GM19324 (cell line): ENCODE measurements around the gene KSR1.
A peak's percentile ranks its signal among the peaks of the same experiment; 100 is the strongest.
"Not testable (repeated sequence)": the region's sequence is repeated elsewhere in the genome, so short reads cannot be mapped to it uniquely, and the experiment has no call there.

Experiments
- ATAC-seq: cut with Tn5 transposase; IDR thresholded peaks from one replicate; pipeline ENCODE4 v1.9.1; 2021; ENCODE audit warnings: mild to moderate bottlenecking, moderate library complexity; ENCODE audit not compliant: unreplicated experiment, low FRiP score

Gene KSR1

DNA sequence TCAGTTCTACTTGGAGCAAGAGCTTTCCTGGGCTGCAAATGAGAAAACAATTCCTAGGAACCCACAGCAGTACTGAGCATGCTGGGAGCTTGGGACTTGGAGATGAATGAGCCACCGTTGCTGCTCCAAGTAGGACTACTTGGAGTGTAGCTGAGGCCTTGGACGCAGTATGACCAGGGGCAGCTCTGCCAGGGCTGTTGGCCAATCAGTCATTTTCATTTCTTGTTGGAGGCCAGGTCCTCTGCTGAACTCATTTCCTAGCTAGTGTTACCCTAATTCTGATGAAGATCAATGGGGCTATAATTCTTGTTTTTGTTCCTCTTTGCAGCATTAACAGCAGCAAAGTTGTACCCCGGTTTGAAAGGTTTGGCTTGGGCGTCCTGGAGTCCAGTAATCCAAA, 166.7 kb downstream of the KSR1 start:
- ATAC-seq, result no peak

DNA sequence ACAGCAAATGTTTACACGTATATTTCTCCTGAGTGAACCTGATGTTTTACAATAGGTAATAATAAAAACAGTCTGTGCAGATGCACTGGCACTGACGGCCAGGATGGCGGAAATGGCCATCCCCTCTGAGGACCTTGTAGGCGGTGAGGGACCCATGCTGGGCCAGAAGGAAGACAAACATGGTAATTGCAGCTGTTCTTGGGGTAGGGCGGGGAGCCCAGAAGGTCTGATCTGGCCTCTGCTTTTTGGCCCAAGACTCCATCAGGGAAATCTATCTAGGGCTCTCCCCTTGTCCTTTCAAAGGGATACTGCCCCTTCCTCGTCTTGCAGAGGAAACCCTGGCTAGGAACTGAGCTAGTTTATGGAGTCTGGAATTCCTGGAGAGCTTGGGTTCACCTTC, 167.4 kb downstream of the KSR1 start:
- ATAC-seq, result no peak

DNA sequence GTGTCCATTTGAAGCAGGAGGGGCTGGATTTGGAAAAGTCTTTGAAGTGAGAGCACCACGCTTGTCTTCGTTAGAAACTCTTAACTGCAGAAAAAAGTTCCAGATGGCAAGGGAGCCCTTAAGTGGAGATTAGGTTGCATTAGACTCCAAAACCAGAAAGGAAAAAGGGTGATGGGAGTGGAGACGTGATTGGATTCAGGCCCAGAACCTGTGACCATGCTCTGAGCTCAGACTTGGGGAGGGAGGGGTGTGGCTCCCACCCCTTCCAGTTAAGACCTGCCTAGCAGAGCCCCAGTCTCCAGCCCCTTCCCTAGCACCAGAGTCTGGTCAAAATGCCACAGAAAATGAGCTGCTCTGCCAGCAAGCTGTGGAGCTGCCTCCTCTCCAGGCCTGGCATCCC, 168.3 kb downstream of the KSR1 start:
- ATAC-seq, result no peak

DNA sequence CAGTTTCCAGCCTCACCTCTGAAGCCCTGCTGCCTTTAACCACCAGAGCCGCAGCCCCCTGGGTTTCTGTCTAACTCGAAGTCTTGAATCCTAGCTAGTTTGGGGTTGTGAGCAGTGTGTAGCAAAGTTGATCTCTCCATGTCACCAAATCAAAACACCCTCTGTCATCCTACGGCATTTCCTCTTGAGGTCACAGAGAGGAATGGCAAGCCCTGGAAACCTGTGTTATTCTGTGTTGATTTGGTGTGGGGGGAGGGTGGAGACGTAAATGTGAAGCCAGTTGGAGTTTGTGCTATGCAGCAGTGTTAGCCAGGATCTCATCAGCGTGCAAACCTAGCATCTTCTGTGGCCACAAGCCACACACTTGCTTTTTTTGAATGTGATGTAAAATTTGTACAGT, 169.6 kb downstream of the KSR1 start:
- ATAC-seq, result no peak

DNA sequence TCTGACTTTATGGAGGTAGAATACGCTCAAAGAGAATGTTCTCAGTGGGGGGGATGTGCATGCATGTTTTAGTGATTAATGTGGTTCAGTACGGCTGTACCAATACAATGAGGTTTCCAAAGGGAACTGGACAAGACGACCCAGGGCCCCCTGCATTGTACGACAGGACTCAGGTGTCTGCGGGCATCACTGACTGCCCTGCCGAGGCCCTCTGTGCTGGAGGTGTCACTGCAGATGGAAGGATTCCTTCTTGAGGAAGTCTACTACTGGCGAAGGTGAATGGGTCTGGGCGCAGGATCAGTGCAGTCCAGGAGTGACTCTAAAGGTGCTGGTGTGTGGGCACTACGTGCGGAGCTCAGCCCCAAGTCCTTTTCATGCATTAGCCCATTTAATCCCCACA, 171.3 kb downstream of the KSR1 start:
- ATAC-seq, result no peak

DNA sequence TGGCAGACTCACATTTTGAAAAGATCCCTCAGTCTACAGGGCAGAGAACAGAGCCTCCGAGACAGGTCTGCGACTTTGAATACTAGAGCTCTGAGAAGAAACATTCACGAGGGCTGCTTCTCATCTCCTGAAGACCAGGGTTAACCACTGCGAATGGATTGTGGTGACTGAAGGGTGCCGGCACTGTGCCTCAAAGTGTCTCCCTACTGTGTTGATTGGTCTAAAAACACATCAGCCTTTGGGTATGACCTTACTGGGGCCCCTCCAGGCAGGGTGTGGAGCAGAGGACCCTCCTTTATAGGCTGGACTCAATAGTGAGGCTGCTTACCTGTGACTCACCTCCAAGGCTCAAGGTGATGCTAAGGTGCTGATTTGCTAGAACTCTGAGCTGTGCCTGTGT, 172.1 kb downstream of the KSR1 start:
- ATAC-seq, result no peak

DNA sequence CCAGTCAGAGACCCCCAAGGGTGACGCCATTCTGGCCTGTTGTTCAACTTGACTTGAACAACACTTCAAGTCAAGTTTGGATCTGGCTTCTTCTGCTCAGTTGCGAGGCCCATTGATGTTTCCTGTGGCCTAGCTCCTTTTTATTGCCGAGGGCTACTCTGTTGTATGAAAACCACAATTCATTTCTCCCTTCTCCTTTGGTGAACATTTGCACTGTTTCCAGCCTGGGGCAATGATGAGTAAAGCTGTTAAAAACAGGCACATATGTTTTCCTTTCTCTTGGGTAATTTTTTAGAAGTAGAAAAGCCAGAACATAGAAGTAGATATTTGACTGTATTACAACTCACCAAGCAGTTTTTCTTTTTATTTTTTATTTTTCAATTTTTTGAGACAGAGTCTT, 173.0 kb downstream of the KSR1 start:
- not testable (repeated sequence) for ATAC-seq

DNA sequence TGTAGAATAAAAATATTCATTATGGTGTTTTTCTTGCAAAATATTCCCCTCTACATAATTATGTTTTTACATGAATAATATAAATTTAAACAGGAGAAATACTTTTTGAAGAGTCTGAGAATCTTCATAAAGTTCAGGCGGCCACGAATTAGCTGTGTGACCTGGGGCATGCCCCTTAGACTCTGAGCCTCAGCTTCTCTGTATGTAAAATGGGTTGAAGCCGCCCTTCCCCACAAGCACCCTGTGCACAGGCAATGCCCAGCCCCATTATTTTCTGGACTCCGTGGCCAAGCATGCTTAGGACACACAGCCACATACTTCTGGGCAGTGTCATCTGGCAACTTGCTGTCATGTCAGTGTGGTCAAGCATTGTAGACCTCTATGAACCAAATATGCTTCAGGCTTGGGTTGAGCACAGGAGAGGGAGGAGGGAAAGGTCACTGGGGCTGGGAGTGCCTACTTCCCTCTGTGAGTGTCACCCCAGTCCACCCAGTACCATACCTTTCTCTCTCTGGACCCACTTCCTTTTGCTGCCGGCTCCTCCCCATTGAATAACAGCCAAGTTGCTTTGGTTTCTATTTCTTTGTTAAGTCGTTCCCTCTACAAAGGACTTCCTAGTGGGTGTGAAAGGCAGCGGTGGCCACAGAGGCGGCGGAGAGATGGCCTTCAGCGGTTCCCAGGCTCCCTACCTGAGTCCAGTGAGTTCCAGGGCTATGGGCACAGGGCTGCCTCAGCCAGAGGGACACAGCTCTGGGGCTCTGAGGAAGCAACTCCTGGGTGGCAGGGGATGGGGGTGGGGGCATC, 174.6 kb downstream of the KSR1 start, which contains the start of gene LGALS9:
Gene LGALS9, plus strand, starts transcription at position 582 of the 804 bp plus-strand sequence. Its CDS starts 78 bp downstream, at position 660.
- peak; percentile 68 for ATAC-seq

DNA sequence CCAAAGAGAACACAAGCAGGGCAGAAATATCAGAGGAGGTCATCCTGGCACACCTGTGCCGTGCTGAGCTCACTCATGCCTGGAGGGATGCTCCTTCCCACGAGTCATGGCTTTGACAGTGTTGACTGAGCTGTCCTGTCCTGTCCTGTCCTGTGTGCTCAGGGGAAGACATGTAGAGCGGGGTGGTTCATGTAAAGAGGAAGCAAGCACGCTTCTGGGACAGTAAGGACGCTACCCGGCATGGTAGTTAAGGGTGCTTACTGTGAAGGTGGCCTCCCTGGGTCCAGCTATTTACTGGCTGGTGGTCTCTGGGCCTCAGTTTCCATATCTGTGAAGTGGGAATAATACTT, 175.1 kb downstream of the KSR1 start:
- peak; percentile 39 for ATAC-seq

DNA sequence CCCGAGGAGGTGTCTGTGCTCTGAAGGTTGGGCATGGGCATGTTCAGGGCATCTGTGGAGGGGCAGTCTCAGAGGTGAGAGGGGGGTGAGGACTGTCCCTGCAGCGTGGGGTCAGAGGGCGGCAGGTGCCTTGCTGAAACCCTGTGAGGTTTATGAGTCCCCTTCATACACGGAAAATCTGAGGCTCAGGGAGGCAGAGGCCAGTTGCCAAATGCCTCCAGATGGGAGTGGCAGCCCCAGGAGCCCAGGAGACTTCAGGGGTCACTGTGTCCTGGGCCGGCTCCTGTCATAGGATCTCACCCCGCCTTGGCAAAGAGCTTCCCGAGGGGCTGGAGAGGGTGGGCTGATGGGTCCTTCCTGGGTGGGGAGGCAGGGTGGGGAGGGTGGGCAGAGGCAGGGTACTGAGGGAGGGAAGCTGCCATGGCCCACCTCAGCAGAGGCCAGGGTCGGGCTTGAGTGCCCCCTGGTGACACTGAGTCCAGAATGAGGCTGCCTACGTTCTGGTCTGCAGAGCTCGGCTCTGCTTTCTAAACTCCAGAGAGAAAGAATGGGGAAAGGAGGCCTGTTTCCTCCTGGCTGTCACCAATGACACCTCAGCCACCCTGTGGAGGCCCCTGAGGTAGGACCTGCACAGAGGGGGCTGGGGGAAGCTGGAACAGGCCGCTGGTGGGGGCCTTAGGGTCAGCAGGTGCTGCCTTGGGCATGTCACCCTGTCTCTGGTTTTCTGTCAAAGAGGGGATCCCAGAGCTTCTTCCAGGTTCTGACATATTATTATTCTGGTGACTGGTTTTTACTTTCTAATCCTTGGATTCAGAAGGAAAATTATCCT, 175.9 kb downstream of the KSR1 start:
- no peak for ATAC-seq

DNA sequence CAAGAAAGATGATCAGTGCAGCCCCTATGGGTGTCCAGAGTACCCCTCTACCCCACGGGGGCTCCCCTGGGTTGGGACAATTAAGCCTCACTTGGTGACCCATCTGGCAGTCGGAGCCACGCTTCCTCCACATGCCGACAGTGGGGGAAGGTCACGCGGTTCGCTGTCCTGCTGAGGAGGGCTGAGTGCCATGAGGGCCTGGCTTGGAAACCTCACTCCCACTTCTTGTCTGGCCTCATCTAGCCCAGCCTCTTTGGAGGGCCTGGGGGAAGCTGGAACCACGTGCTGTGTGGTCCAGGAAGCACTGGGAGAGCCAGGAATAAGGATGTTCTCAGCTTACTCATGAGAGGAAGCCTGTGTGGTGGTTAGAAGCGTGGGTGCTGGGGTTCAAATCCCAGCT, 176.5 kb downstream of the KSR1 start:
- ATAC-seq, result not testable (repeated sequence)

DNA sequence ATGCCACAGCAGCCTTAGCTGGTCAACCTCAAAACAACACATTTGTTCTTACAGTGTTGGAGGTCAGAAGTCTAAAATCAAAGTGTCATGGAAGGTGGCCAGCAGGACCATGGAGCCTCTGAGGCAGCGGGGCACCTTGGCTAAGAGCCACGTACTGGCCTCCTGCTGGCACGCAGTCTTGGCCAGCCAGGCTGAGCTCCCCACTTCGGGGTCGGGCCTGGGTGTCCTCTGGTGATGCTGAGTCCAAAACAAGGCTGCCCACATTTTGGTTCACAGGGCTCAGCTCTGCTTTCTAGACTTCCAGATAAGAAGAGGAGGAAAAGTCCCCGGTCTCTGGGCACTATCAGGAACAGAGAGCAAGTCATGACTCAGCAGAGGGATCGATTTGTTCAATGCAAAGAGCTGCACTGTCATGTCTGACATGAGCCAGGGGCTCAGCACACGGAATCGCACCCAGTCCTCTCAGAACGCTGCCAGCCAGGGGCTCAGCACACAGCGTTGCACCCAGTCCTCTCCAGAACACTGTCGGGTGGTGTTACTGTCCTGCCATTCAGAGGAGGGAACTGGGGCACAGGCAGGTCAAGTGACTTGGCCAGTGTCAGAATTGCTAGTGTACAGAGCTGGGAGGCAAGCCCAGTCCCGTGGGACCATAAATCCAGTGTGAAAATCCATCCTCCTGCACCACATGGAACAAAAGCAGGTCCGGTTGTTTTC, 177.2 kb downstream of the KSR1 start:
- ATAC-seq, result no peak

DNA sequence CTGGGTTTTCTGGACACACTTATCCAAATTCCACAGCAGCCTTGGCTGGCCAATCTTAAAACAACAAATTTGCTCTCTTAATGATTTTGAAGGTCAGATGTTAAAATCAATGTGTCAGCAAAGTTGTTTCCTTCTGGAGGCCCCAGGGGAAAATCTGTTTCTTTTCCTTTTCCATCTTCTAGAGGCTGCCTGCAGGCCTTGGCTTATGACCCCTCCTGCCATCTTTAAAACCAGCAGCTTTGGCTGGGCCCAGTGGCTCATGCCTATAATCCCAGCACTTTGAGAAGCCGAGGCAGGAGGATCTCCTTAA, 177.7 kb downstream of the KSR1 start:
- no peak for ATAC-seq

DNA sequence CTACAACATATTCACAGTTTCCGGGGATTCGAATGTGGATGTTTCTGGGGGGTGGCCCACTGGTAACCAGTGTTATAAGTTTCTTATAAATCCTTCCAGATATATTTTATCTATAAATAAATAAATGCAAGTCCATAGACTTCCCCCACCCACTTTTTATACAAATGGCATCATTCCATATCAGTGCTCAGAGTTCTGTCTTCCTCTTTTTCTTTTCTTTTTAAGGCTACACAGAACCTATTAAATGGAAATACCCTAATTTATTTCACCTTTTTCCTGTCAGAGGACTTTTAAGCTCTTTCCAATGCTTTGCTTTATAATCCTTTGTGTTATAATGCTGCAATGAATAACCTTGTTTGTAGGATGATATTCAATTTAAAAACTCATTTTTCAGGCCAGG, 178.5 kb downstream of the KSR1 start:
- no peak for ATAC-seq

DNA sequence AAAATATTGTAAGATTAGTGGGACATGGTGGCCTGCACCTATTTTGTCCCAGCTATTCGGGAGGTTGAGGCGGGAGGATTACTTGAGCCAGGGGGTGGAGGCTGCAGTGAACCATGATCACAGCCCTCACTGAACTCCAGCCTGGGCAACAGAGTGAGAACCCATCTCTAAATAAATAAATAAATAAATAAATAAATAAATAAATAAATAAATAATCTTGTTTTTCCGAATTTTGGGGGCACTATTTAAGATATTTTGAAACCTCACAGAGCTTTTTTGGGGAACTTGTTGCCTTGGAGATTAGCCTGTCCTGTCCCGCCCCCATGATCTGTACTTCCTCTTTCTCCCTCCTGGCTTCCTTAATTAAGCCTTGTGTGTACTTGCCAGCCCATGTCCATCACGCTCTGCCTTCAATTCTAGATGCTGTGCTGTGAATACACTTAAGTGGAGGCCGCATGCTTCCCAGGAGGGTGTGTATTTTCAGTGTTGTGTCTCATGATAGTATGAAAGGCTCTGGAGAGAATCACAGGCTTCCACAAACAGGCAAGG, 179.1 kb downstream of the KSR1 start:
- no peak for ATAC-seq

DNA sequence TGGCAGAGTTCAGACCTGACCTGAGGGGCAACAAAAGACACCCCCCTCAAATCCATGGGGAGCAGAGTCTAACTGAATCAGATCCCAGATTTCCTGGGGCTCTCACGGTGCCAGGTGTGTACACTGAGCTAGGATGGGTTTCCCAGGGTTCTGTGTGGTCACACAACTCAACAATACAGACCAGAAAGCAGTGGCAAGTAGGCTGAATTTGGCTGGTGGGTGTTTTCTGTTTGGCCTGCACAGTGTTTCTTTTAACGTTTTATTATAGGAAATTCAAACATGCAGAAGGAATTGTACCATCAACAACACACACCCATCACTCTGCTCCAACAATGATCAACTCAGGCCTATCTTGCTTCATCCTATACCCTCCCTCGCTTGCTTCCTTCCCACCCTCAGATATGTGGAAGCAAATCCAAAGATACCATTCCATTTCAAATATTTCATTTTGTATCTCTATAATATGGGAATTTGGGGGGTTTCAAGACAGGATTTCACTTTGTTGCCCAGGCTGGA, 179.8 kb downstream of the KSR1 start:
- ATAC-seq, result not testable (repeated sequence)

DNA sequence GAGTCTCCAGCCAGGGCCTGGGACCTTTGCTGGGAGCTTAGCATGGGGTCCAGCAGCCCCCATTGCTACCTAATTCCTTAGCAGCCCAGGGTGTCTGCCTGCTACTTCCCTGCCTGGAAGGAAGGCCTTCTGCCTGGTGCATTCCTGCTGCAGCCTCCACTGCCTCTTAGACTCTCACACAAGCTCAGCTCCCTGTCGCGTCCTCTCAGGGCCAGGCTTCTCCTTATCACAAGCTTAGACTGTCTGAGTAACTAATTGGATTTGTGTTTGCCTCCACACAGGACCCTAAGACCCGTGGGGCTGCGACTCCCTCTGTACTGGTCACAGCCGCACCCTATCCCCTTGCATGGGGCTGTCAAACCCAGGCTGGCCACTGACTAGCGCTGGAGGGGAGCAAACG, 181.6 kb downstream of the KSR1 start:
- not testable (repeated sequence) for ATAC-seq

DNA sequence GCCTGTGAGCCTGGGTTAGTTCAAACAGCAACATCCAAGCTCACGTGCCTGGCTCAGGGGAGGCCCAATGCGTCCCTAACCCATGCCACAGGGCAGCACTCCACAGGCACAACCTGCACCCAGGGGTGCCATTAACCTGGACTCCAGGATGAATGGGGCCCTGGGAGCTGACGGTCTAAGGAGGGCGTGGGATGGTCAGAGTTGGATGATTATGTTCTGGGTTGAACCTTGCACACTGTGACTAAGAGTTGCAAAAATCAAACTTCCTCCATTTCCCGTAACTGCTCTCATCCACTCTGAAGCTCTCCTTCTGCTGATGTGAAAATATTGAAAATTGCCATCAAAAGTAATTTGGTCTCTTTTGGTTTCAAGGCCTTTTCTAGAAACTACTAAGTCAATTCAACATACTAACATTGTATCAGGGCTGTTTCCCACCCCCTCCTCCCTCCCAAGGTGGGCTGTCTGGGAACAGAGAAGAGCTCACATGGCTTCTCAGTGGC, 182.2 kb downstream of the KSR1 start:
- not testable (repeated sequence) for ATAC-seq

DNA sequence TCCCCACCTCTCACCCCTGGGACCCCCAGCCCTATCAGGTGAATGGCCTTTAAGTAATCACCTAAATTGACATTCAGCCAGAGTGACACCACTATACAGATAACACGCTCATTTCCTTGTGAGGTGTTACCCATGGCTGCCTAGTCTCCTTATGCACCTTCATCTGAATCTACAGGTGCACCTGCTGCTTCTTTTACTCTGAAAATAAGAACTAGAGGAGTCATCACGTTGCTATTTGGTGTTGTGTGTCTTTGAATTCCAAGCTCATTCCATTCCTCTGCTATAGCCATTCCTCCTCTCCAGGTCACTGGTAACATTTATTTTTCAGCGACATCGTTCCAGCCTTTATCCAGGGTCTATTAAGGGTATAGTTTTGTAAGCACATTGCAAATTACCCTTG, 184.5 kb downstream of the KSR1 start:
- no peak for ATAC-seq

DNA sequence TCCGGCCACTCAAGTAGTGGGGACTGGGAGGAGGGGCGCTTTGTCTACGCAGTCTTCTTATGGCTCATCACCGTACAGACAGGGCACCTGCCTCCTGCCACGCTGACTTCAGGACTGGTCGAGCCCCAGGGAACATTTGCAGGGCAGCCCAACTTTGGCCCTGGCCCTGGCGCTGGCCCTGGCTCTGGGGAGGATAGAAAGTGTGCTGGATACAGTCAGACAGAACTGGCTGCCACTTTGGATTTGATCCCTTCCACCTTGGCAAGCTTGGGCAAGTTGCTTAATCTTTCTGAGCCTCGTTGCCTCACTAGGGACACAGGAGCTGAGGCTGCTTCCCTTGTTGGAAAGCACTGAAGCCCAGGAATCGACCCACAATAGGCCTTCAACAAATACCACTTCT, 188.3 kb downstream of the KSR1 start:
- ATAC-seq, result no peak

DNA sequence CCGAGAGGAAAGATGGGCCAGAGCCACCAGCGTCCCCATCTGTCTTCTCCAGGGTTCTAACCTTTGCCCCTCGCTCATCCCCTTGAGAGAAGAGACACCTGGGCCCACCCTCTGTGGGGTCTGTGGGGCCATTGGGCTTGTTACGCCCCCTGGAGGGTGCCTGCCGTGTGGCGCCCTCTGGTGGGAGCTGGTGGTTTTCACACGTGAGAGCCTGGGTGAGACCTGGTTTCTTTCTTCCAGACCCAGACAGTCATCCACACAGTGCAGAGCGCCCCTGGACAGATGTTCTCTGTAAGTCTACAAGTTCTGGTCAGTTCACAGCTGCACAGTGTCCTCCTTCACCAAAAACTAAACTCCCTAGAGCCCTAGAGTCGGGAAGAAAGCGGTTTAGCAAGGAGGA, 189.4 kb downstream of the KSR1 start:
- not testable (repeated sequence) for ATAC-seq
